GM15510 (cell line): Measurements from ENCODE around the gene SKOR2.

Experiments used
- POLR2A ChIP-seq: IDR thresholded peaks from 3 replicates; pipeline ENCODE4 v1.6.1; 2011; ENCODE audit warnings: borderline replicate concordance; ENCODE audit not compliant: insufficient read length; ENCODE audit errors: extremely low read depth

SKOR2 gene

DNA sequence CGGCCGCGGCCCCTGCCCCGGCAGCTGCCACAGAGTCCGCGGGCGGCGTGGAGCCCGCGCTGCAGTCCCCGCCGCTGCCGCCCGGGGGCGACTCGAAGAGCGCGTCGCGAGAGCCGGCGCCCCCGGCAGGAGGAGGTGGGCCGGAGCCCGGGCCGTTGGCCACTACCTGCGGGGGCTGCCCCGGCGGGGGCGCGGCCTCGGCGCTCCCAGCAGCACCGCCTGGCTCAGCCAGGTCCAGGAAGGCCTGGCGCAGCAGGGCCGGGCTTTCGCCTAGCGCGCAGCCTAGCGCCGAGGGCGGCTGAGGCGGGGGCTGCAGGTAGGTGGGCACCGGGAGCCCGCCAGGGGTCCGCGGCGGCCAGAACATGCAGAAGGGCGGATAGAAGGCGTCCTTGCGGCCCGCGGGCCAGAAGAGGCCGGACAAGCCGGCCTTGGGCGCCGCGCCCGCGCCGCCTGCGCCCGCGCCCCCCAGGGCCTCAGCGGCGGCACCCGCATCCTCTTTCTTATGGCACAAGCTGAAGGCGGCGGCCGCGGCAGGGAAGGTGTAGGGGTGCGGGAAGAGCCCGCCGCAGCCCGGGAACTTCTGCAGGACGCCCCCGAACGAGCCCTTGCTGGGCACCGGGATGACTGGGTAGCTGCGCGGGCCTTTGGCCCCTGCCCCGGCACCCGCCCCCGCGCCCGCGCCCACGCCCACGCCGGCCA is 3.9 kb downstream of the SKOR2 start:
- TF ChIP-seq POLR2A: no peak

DNA sequence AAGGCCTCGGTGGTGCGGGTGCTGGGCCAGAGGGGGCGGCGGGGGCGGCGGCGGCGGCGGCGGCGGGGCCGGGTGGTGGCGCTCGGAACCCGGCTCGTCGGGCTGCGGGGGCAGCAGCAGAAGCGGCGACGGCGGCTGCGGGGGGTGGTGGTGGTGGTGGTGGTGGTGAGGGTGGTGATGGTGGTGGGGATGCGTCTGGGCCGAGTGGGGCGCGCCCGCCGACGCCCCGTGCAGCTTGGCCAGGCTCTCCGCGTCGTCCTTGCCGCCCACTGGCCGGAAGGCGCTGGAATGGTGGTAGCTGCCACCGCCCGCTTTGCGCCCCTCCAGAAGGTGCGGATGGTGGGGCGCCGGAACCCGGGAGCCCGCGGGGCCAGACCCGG is 4.4 kb downstream of the SKOR2 start:
- no peak for TF ChIP-seq POLR2A

DNA sequence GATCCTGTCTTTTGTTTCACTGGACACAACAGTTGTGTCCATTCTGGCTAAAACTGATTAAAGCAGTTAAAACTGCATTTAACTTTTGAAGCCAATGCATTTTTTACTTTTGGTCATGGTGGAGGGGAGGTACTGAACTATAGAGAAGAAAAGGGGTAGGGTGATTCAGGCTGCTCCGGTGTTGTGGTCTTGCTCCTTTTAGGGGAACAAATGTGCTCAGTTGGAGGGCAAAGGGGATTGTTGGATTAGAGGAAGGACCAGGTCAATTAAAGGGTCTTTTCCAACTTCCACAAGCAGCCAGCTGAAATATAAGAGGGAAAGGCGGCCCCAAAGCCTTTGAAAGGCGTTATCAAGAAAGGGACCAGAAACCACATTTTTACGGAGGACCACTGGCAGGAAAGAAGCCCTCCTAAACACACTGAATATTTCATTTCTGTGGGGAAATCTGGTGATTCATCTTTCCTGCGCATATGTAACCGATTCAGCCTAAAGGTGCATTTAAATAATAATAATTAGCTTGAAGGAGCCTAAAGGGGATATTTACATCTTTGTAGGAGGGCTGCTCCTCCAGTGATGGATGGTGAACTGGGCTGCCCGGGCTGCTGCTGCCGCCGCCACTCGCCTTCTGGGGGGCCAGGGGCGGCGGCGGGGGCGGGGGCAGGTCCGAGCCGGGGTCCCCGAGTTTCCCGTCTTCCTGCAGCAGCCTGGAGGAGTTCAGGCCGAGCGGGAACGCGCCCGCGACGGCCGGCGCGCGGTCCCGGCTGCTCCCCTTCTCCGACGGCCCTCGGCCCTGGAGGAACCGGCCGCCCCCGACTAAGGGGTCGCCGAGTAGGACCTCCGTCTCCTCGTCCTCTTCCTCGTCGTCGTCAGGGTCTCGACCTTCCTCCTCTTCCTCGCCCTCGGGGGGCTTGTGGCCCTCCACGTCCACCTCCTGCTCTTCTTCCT is 5.2 kb downstream of the SKOR2 start:
- no peak for TF ChIP-seq POLR2A

DNA sequence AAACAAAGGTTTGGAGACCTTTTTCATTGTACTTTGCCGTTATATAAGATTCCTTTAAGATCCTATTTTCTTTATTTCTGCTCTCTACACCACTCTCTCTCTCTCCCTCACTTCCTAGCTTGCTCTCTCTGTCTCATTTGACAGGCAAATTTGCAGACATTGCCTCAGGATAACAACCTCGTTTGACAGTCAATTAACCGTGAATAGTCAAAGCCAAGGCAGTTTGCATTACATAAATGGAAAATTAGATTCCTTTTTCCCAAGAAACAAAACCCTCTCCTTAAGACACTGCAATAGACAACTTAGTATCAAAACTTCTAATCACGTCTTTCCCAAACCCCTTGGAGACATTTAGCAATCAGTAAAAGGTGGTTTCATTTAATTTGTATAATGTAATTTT is 7.4 kb downstream of the SKOR2 start:
- TF ChIP-seq POLR2A: no peak

DNA sequence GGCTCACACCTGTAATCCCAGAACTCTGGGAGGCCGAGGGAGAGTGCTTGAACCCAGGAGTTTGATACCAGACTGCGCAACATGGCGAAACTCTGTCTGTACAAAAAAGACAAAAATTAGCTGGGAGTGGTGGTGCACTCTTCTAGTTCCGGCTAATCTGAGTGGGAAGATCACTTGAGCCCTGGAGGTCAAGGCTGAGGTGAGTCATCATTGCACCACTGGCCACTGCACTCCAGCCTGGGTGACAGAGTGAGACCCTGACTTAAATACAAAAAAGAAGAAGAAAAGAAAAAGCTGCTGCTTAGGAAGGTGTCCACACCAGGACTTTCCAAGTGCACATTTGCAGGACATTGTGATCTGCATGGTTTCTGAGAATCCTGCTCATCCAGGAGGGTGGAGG is 16.4 kb downstream of the SKOR2 start:
- TF ChIP-seq POLR2A: no peak

DNA sequence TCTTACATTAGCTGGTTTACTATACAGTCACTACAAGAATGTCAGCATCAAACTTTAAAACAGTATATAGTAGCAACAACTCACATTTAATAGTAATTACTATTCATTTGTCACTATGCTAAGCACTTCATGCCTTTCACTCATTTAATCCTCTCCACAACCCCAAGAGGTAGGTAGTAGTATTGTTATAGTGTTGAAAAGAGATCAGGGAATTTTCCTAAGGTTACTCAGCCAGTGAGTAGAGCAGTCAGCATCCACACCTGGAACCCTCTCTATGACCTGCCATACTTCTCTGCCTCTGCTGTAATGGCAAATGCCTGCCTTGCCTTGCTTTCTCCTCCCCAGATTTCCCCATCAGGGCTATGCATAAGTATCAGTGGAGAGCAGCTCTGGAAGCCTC is 24.8 kb downstream of the SKOR2 start:
- TF ChIP-seq POLR2A: no peak

DNA sequence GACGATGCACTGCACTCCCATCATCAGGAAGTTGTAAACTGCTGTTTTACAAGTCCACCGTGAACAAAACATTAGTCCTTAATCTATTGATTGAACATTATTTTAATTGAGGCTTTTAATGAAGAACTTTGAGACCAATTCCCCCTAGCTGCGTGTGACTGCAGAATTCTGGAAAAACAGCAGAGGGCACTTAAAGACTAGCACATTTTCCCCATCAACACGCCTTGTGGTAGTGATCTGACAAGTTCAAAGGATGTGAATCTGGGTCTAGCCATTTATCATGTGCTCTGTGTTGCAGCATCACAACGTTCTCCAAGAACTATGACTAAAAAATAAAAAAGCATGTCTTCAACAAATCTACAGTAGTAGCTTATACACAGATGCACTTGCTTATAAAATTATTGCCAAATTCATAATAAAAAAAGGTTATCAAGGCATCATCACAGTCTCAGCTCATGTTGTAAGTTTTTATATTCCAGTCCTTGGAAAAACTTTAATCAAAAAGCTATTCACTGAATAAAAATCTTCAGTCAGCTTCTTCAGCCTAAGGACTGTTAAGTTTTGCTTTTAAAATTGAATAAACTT is 35.8 kb downstream of the SKOR2 start:
- no peak for TF ChIP-seq POLR2A

DNA sequence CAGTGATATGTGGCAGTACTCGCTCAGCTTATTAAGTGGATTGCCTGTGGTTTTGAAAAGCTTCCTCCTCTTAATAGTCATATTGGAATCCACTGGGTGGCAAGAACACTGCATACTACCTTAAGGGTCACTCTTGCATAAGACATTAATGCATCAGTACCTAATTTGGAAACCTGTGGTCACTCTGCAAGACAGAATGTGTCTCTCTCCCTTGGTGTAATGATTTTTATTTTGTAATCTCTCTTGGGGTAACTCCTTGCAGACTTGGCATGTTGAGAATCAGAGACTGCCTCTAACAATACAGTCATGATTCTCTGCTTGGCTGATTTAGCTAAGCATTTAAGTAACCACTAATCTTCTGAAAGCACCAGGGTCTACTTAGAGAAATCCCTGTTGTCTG is 42.3 kb downstream of the SKOR2 start:
- no peak for TF ChIP-seq POLR2A

DNA sequence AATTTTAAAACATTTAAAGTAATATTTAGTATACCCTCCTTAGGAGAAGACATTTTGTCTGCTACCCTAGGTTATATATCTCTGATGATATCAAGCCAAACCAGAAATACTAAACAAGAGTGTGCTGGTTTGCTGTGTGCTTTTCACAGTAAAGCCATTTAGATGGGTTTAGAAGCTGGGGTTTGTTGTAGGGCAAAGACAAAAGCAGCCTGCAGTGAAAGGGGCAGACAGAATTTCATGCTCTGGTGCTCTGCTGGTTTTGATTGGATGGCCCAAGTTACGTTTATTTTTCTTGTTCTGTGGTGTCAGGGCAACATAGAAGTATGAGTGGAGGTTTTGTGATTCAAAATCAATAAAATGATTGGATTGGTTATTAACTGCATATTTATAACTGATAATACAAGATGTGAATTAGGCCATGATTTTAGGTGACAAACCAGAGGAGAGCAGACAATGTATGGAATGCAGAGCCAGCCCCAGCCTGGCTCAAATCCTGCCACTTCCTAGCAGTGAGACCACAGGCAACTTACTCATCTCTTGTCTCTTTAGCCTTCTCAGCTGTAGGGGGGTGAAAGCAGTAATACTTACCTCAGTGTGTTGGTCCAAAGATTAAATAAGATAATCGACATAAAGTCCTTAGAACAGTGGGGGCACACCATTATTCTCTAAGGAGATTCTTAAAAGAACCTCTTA is 44.4 kb downstream of the SKOR2 start:
- TF ChIP-seq POLR2A: no peak

DNA sequence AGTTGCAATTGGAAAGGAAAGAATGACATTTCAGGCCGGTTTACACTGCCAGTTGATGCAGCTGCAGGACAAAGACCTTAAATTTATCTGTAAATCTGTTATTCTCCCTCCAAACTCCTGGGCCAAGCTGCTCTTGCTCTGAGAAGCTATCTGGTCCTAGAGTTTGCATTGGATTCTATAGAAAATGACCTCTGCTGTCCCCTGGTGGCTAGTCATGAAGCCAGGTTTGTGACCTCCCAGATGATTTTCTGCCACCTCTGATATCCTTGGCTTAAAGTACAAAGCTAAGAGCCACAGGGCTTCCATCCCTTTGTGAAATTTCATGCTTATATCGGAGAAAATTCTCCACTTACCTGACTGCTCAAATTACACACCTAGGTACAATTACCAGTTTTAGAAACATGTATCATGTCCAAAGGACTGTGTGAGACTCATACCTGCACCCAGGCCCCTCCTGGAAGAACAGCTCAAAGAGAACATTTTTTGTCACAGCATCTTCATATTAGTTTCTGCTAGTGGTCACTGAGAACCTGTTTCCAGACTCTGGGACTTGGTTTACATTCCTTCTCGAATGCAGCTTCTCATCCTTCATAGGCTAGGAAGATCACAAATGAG is 46.4 kb downstream of the SKOR2 start:
- no peak for TF ChIP-seq POLR2A

DNA sequence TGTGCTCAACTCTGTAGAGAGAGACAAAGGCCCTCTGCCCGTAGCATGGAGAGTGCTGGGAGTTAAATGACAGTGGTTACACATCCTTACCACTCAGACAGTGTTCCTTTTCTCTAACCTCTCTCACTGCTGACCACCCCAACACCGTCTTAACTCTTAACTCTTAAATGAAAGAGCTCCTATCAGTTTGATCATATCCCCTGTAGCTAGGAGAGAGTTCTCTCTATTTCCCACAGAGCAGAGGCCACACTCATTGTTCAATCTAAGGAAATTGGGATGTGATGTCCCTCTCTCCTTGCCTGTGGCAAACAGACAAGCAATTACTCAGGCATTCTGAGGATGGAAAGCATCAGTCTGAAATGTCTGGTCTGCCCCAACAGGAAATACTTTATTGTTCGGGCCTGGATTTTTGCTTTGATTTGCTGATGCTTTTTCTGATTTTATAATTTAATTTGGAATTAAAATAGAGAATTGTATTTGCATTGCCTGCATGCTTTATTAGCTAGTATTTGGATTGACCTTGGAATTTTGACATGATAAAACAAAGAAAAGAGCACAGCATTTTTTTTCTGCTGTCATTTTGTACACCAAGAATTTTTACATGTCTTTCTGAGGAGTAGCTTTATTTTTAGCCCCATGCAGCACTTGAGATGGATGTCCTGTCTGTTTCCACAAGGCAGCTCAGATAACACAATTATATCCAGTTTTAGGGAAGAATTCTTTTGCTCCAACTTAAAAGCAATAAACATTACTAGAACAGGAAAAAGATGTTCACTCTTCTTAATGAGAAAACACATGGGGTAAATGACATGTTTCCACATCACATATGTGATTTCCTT is 47.6 kb downstream of the SKOR2 start:
- TF ChIP-seq POLR2A: no peak

DNA sequence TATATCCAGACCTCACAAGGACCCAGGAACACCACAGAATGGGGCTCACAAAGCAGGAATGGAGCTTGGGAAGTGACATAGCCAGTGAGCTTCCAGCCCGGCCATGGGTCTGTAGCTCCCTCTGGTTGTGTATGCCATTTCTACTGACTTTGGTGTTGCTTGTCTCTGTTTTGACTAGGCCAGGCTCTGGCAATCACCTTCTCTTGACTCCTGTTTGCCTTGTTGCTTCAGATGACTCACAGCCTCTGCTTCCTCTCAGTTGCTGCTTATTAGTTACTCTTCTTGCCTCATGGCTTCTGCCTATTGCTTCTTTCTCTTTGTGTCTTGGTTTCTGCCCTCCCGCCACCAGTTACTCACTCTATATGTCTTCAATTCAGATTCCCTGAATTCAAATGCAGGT is 59.5 kb downstream of the SKOR2 start:
- no peak for TF ChIP-seq POLR2A

DNA sequence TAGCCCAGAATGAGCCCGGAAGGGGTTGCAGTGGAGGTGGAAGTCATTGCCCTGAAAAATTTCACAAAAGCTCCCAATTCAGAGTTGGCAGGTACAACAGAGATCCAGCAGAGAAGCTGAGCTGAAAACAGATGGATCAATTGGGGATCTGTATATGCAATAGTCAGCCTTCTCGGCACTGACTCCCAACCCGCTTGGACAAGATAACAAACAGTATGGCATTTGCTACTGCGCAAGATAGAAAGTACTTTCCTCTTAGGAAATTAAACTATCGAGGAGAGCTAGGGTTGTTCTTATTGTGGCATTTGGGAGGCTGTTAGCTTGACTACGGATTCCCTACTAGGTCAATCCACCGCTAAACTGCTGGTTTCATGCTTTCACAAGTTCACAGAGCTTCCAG is 63.7 kb downstream of the SKOR2 start:
- TF ChIP-seq POLR2A: no peak
